PC-9 (cell line): Measurements from ENCODE around the gene APCDD1L.

Source experiments
- CTCF ChIP-seq: fragments of 200-600 bp; sonication (generic); conservative IDR thresholded peaks from 2 replicates; pipeline ENCODE4 v1.6.1; 2017; ENCODE audit warnings: mixed run types, antibody characterized with exemption, mild to moderate bottlenecking, moderate library complexity
- EZH2 ChIP-seq: fragments of 200-600 bp; sonication (generic); IDR thresholded peaks from 2 replicates; pipeline ENCODE4 v1.8.0; 2017; ENCODE audit warnings: antibody characterized with exemption, low read depth

DNA sequence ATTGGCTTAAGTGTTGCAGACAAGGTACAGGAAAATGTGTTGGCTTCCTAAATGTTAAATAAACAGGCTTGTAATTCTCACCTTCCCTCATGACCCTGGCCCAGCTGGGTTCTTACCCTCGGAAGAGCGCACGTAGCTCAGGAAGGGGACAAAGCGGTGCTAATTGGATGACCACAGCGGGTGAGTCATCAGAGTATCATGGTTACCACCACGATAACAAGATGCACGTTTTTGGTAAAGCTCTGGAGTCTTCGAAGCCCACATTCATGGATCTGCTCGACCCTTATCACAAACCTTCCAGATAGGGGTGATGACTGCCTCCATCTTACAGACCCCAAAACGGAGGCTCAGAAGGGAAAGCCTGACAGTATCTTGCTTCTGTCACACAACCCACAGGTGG is 32.8 kb downstream of the APCDD1L start:
- no peak for TF ChIP-seq CTCF
- TF ChIP-seq EZH2 = no peak
